ENCODE measurements around the gene TIMM13. TPM values are rescaled to one million over a fixed set of nuclear protein-coding genes. Genes with fewer than 3 reads are reported as not detected.

The TIMM13 gene
- total and polyA plus RNA-seq, 2 of the 8 experiments (the other 6 are each of a cell fraction or from before 2014, with no cell fraction given), result 270 to 275 TPM

GRCh38 chr19:2475702-2476450 lies 48.5 kb upstream of the TIMM13 start, which contains the start of gene GADD45B (continued):
- no peak for TF ChIP-seq CHD7 (IDR thresholded peaks at IDR 0.05; ENCODE audit: insufficient replicate concordance, low read length)
- TF ChIP-seq MAFK (IDR thresholded peaks at IDR 0.05; ENCODE audit: low read depth, low read length), result no peak
- TF ChIP-seq RAD21 (IDR thresholded peaks at IDR 0.05 in 1 of 2, conservative IDR thresholded peaks at IDR 0.05 in 1 of 2; ENCODE audit: low read depth in 2 of 2, low read length in 2 of 2), result no peak
- TF ChIP-seq CEBPB (IDR thresholded peaks at IDR 0.05; ENCODE audit: low read depth, low read length), result no peak
- peak in 1 of 2 experiments; percentile 9; a peak in 1 of 4 replicates for TF ChIP-seq HDAC2 (IDR thresholded peaks at IDR 0.05; ENCODE audit: borderline replicate concordance in 1 of 2, low read depth in 2 of 2, low read length in 2 of 2)
- peak; percentile 62 for TF ChIP-seq BACH1 (IDR thresholded peaks at IDR 0.05; ENCODE audit: low read length)
- TF ChIP-seq BCL11A (IDR thresholded peaks at IDR 0.05; ENCODE audit: low read depth in 2 of 2, low read length in 2 of 2), result no peak
- TF ChIP-seq TBP (IDR thresholded peaks at IDR 0.05; ENCODE audit: low read depth, low read length), result peak; percentile 98
- TF ChIP-seq CREB1 (IDR thresholded peaks at IDR 0.05), result peak; percentile 23; the same call in 1 of the 2 replicates
- peak; percentile 100 for TF ChIP-seq POLR2A (IDR thresholded peaks at IDR 0.05; ENCODE audit: control extremely low read depth in 1 of 2, low read depth in 2 of 2, low read length in 2 of 2)
- TF ChIP-seq BRCA1 (IDR thresholded peaks at IDR 0.05; ENCODE audit: low read depth, low read length), result no peak

Measured in H1 (cell line).